ENCODE data around the gene CHST1.

Gene CHST1

DNA sequence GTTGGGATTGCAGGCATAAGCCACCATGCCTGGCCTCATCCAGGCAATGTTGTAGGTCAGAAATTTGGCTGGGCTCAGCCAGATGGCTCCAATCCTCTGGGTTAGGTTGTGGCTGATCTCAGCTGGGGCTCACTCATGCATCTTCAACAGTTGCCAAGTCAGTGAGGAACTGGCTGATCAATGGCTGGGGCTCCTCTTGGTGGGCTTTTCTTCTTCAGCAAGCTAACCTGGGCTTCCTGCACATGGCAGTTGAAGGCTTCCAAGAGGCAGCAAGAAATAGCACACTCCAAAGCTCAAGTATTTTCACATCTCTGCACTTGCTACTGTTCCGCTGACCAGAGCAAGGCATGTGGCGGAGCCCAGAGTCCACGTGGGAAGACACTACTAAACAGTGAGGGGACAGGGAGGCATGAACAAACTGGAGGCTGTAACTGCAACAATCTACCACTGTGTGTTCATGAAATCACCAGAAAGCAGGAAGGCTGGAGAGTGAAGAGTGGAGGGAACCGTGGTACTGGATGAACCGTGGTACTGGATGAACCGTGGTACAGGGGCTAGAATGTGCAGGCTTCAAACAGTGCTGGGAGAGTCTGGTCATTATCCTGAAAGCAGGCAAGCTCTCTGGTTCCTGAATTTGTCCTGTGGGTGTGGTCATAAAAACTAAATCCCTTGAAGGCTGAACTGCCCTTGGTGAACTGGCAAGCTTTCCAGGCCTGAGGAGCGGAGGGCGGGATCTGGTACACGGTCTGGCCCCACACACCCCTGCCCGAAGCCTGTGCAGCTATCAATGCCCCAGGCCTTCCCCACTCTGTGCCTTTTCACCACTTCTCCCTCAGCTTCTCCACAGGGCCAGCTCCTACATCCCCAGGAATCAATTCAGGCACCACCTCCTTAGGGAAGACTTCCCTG, 20.2 kb downstream of the CHST1 start:
- no peak for DNase-seq (ENCODE audit: low read depth)

- no peak for DNase-seq (ENCODE audit: low read depth)
Observed at GRCh38 chr11:45643598-45644260, 21.7 kb downstream of the CHST1 start.

DNA sequence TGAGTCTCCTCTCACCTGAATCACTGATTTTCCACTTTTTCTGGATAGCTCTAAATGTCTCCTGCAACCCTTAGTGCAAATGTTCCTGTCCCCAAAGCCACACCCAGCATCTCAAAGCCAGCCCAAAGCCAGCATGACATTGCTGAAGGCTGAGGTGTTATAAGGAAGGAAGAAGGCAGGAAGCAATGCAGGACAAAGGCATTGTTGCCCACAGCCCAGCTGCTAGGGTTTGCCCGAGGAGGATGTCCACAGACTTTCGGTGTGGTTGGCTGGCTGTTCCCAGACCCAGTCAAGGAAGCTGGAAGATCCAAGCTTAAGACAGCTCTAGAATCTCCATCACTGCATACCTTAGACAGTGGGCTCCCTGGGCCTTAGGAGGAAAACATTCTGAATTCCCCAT, 23.5 kb downstream of the CHST1 start:
- DNase-seq (ENCODE audit: low read depth), result no peak

DNA sequence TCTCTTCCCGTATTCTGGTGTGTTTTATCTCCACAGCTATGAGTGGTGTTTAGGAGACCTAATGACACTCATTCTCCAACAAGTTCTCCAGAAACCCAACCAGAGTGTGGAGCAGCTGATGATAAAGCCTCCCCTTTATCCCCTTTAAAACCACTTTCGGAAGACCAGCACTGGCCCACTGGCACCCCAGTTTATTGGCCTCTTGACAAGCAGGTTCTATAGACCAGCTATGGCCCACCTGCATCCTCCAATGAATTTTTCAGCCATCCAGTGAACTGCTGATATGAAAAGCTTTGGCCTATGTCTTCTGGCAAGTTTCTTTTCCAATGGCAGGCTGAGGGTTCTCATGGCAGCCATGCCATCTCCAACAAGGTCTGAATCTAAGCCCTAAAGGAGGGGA, 27.4 kb downstream of the CHST1 start:
- no peak for DNase-seq (ENCODE audit: low read depth)

- no peak for DNase-seq (ENCODE audit: low read depth)
Observed at GRCh38 chr11:45635907-45636306, 29.5 kb downstream of the CHST1 start.

GRCh38 chr11:45625611-45626010, 39.8 kb downstream of the CHST1 start:
- no peak for DNase-seq (ENCODE audit: low read depth)

DNA sequence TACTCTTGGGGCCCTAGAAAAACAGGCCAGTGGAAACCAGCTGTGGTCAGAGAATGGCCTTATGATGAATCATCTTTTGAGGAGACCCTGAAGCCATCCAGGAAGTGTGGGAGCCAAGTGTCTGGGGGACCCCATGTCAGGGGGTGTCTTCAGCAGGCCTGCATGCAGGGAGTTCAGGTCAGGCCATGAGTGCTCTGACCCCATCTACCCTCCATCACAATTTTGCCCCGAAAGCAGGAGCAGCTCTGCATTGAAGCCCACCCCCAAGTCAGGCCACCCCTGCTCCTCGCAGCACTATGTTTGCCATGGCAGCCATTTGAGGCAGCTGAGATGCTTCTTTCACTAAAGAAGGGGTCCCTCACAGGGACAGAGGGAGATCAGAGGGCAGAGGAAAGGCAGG, 41.3 kb downstream of the CHST1 start:
- no peak for DNase-seq (ENCODE audit: low read depth)

- DNase-seq (ENCODE audit: low read depth), result no peak
Observed at GRCh38 chr11:45622861-45623260, 42.6 kb downstream of the CHST1 start.

DNA sequence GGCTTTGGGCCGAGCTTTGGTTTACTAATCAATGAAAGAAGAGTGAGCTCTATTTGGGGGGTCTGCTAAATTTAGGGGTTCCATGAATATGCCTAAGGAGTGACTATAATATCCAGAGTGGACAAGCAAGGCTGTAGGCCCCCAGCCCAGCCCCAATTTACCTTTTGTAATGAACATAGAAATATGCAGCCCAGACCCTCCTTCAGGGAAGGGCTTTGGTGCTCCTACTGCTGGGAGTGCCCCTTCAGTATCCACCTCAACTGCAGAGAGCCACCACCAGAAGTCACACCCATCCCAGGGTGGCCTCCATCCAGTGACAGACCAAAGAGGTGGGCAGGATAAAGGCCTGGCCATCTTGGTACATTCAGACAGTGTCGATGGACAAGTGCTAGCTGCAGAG, 43.1 kb downstream of the CHST1 start:
- no peak for DNase-seq (ENCODE audit: low read depth)

GRCh38 chr11:45621588-45621987, 43.8 kb downstream of the CHST1 start:
- no peak for DNase-seq (ENCODE audit: low read depth)

- no peak for DNase-seq (ENCODE audit: low read depth)
Observed at GRCh38 chr11:45620243-45620642, 45.2 kb downstream of the CHST1 start.

GRCh38 chr11:45618897-45619296, 46.5 kb downstream of the CHST1 start:
- no peak for DNase-seq (ENCODE audit: low read depth)

GRCh38 chr11:45617871-45618601, 47.4 kb downstream of the CHST1 start:
- DNase-seq (ENCODE audit: low read depth), result no peak

DNA sequence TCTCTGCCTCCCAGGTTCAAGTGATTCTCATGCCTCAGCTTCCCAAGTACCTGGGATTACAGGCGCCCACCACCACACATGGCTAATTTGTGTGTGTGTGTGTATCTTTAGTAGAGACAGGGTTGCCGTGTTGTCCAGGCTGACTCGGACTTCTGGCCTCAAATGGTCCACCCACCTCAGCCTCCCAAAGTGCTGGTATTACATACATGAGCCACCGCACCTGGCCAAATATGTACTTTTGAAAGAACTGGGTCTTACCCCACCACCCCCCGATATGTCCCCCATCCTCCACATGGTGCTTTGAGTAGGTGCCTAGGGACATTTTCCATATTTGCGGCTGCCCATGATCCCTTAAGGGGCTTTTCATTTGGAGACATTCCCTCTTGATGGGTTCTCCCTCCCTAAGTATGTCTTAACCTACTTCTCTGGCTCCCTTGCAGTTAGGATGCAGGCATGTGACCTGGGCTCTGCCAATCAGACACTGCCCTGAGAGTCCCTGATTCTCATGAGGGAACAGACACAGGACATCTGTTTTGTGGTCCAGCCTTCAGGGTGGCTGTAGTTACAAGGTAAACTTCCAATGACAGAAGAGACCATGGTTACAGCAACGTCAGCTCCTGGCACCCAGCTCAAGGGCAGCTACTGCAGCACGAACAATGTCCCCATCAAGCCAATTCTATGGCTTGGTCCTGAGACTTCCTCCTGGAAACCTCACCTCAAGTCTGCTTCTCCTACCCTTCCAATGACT, 48.4 kb downstream of the CHST1 start:
- no peak for DNase-seq (ENCODE audit: low read depth)

DNA sequence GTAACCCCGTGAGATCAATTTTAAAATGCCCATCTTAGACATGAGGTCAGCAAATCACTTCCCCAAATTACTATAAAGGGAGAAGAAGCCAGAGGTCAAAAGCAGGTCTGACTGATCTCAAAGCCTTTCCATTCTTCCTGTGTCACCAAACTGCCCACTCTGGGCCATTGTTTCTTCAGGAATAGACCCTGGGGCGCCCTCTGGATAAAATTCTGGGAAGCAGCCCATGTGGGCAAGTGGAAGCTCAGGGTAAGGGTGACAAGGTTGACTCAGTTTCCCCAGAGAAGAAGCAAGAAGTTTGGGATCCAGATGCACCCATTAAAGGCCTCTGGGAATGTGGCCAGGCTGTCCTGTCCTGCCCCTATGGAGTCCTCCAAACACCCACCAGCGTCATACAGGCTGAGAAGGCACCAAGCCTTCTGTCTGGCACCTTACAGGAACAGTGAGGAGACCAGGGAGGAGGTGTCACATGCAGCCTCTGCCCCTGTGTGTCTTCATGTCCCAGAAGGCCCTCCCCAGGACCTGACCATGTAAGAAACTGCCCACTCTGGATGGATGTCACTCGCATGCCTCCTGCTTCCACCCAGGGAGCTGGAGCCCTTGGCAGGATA, 50.1 kb downstream of the CHST1 start:
- DNase-seq (ENCODE audit: low read depth), result no peak

GRCh38 chr11:45614196-45614828, 51.1 kb downstream of the CHST1 start:
- DNase-seq (ENCODE audit: low read depth), result no peak

DNA sequence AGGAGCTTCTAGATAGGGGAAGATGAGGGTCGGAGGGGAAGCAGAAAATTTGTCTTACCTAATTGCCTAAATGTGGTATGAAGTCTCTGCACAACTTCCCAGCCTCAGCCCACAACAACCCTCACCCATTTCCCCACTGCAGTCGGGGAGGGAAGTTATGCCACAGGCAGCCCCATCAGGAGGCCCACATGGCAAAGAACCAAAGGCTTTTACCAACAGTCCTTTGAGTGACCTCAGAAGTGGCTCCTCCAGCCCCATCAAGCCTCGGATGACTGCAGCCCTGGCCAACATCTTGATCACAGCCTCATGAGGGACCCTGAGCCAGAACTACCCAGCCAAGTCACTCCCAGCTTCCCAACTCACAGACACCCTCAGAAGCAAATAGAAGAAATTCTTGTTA, 54.8 kb downstream of the CHST1 start:
- DNase-seq (ENCODE audit: low read depth), result no peak

- DNase-seq (ENCODE audit: low read depth), result no peak
Observed at GRCh38 chr11:45609902-45610301, 55.5 kb downstream of the CHST1 start.

DNA sequence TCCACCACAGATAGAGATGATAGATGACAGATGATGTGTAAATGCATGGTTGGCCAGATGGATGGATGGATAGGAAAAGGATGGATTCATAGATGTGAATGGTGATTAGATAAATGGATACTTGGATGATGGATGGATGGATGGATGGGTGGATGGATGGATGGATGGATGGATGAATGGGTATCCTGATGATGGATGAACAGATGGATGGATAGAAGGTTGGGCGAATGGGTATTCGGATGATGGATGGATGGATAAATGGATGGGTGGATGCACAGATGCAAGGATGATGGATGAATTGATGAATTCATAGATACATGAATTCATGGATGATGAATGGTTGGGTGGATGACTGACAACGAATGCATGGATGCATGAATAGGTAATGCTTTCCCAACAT, 56.1 kb downstream of the CHST1 start:
- no peak for DNase-seq (ENCODE audit: low read depth)

GRCh38 chr11:45607995-45608394, 57.4 kb downstream of the CHST1 start:
- DNase-seq (ENCODE audit: low read depth), result no peak
